ENCODE data around the gene TMEM45A.

The TMEM45A gene

DNA sequence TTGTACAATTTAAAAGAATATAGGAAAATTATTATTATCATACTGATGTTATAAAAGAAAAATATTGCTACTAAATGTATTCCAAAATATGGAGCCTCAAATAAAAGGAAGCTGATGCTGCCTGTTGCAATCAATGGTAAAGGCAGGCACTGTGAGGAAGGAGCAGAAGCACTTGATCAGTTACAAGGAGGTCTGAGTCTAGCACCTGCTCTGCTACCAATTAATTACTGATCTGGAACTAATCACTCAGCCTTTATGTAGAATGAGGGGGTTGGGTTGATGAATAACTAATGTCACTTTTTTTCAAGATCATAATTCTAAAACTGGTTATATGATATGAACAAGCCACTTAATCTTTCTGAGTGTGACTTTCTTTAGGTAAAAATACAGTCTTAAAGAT lies 122.5 kb downstream of the TMEM45A start:
- DNase-seq (ENCODE audit: low read depth): no peak

DNA sequence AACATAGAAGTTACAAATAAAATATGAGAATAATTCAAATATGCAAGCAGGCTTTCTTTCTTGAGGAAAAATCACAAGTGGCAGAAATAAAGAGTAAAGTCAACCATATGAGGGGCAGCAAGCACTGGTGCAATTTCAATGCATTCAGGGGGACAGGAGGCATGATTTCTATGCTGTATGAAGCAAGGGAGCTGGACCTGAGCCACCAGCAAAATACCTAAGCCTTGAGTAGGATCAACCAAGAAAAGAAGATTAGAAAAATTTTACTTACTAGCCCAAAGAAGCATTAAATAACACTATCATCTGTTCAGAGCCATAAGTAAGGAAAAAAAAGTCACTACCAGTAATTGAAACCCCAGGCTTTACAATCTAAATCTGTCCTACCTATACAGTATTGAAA lies 123.3 kb downstream of the TMEM45A start:
- no peak for DNase-seq (ENCODE audit: low read depth)

DNA sequence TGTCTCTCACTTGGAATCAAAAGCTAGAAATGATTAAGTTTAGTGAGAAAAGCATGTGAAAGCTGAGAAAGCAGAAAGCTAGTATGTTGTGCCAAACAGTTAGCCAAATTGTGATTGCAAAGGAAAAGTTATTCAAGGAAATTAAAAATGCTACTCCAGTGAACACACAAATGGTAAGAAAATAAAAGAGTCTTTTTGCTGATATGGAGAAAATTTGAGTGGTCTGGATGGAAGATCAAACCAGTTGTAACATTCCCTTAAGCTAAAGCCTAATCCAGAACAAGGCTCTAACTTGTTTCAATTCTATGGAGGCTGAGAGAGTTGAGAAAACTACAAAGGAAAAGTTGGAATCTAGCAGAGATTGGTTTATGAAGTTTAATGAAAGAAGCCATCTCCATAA lies 128.8 kb downstream of the TMEM45A start:
- no peak for DNase-seq (ENCODE audit: low read depth)
